Diencephalon (tissue), 1 donor: ENCODE measurements around the gene RTL5. TPM values are rescaled to one million over a fixed set of nuclear protein-coding genes. Genes with fewer than 3 reads are reported as not detected.

ENCODE experiments used
- total RNA-seq: library from RNA; depleted of rRNA; stranded (reverse); fragments of >200 nt; gene quantifications from one replicate; pipeline ENCODE4 v1.2.3, GENCODE V29; 2014

RTL5 gene
- total RNA-seq = 9.2 TPM

DNA sequence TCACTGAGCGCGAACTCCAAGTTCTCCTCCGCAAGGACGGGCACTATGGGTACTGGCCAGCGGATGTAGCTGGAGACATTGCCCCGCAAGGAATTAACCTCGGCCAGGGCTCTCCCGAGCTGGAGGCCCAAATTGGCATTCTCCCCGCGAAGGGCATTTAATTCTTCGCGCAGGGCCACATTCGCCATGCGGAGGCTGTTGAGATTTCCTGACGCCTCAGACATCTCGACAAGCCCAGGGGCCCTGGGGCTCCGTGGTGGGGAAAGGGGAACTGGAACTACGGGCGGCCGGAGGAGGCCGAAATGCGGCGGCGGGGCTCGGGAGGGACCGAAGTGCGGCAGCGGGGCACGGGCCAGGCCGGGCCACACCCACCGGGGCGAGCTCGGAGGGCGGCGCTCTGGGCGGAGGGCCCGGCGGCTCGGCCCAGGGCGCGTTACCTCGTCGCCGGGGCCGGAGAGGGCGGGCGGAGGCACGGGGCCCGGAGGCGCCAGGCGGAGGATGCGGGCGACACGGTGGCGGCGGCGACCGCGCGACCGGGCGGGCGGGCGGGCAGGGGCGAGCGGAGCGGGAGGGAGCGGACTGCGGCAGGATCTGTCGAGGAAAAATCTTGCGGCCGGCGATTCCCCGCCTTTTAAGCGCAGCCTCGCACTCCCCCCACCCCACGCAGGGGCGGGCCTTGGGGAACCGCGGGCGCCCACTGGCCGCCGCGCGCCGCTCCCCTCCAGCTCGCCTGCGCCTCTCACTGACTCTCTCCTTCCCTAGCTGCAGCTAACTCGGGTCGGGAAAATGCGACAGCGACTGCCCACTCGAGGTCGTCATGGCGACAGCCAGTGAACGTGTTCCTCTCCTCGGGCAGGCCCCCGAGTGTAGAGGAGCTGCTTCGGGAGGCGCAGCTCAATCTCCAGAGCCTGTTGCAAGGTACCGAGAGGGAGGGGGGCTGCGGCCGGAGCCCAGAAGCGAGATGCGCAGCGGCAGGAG, at the start of gene RTL5:
RTL5 (minus strand) TSS at position 599 of the 978 bp plus-strand sequence.

Other genes with a start within 250 kb of the RTL5 start
- 4.8 TPM for gene NHSL2, start 221.1 kb downstream of the RTL5 start, total RNA-seq
- 17.1 TPM for gene PIN4, start 49.8 kb upstream of the RTL5 start, total RNA-seq
- gene ERCC6L, start 107.1 kb upstream of the RTL5 start, total RNA-seq = 1.4 TPM
- gene RPS4X, start 145.3 kb upstream of the RTL5 start, total RNA-seq = 825 TPM
- 9.7 TPM for gene CITED1, start 174.0 kb upstream of the RTL5 start, total RNA-seq